ENCODE measurements around the gene KCNJ9. TPM values are rescaled to one million over a fixed set of nuclear protein-coding genes. Genes with fewer than 3 reads are reported as not detected.
A peak's percentile ranks its signal among the peaks of the same experiment; 100 is the strongest.

Gene KCNJ9
- total RNA-seq, 1 experiment from 2014 or later, result 0.09 TPM

- H3K9me3 Mint-ChIP-seq, result no peaks in the 10 kb centered on the region
- H2BK5ac ChIP-seq (ENCODE audit: insufficient read length, low read length), result no peak overlapping the region
- H3K56ac ChIP-seq (ENCODE audit: insufficient read length, low read depth, low read length), result no peak overlapping the region
- no peaks in the 10 kb centered on the region for H3K23me2 ChIP-seq (ENCODE audit: insufficient read length, low read depth, low read length, poor library complexity, severe bottlenecking)
- no peak overlapping the region for H3K23ac ChIP-seq (ENCODE audit: insufficient read length, low read depth, low read length)
- H3K4ac ChIP-seq (ENCODE audit: low read depth, low read length), result no peak overlapping the region
- H2AK5ac ChIP-seq (ENCODE audit: insufficient read length, low read length), result no peak overlapping the region
- no peaks in the 10 kb centered on the region for H3K79me2 ChIP-seq (ENCODE audit: insufficient read depth, low read length)
- H3K27me3 Mint-ChIP-seq (ENCODE audit: low read depth), result peaks cover 14% of the 10 kb centered on the region
- no peak overlapping the region for H3K27ac ChIP-seq (ENCODE audit: insufficient read length, low read depth, low read length)
- no peak for TF ChIP-seq CTCF (conservative IDR thresholded peaks at IDR 0.05)
- no peak overlapping the region for H4K8ac ChIP-seq (replicated peaks; ENCODE audit: insufficient read length, low read depth, low read length)
- no peak overlapping the region for H4K5ac ChIP-seq (ENCODE audit: insufficient read length, low read depth, low read length)
- DNase-seq, result no peak
- no peak overlapping the region for H2BK120ac ChIP-seq (ENCODE audit: low read depth, low read length, poor library complexity, severe bottlenecking)
- H3K79me1 ChIP-seq (ENCODE audit: insufficient read depth, low read depth, low read length, poor library complexity, severe bottlenecking), result no peaks in the 10 kb centered on the region
- H2AFZ ChIP-seq (ENCODE audit: low read length), result no peak overlapping the region
- no peak overlapping the region for H3K9ac ChIP-seq (ENCODE audit: extremely low read depth, insufficient read length, low read length)
- peaks cover 6% of the 10 kb centered on the region; the same call in 1 of the 2 replicates for H3K4me1 ChIP-seq (ENCODE audit: insufficient read depth, low read length)
- no peak overlapping the region for H2BK12ac ChIP-seq (ENCODE audit: insufficient read length, low read depth, low read length)
- no peaks in the 10 kb centered on the region for H3K9me3 ChIP-seq (ENCODE audit: control insufficient read depth, low read depth, low read length)
- peak overlapping the region; percentile 11 for H3K4me2 ChIP-seq (ENCODE audit: insufficient read depth, insufficient read length, low read length)
- WGBS (ENCODE audit: extremely low coverage, insufficient read length, low lambda C conversion rate), result no CpG with 5 or more reads among the region's 9 CpGs
- H3K27ac Mint-ChIP-seq, result peak overlapping the region in 2 of 3 experiments; percentile 1 to 48; a peak in 4 of 7 replicates
- peak overlapping the region in 1 of 2 experiments; percentile 31; a peak in 3 of 5 replicates for H3K4me3 Mint-ChIP-seq
- H3K18ac ChIP-seq (ENCODE audit: insufficient read length, low read depth, low read length), result no peak overlapping the region
- no peak overlapping the region for H2BK20ac ChIP-seq (ENCODE audit: low read depth, low read length, poor library complexity, severe bottlenecking)
- no peaks in the 10 kb centered on the region for H3K36me3 Mint-ChIP-seq (ENCODE audit: insufficient read depth in 1 of 3, low read depth in 3 of 3)
- H3K14ac ChIP-seq (ENCODE audit: insufficient read depth, low read length), result no peak overlapping the region
- H4K91ac ChIP-seq (ENCODE audit: insufficient read length, low read depth, low read length), result no peak overlapping the region
- no peak overlapping the region for H2BK15ac ChIP-seq (ENCODE audit: low read depth, low read length)
- no peaks in the 10 kb centered on the region for H4K20me1 ChIP-seq (ENCODE audit: control insufficient read depth, insufficient read depth, insufficient read length)
- peaks cover 28 to 35% of the 10 kb centered on the region in 2 experiments for H3K4me1 Mint-ChIP-seq
- no peak overlapping the region for H3T11ph ChIP-seq (ENCODE audit: low read length)
- no peaks in the 10 kb centered on the region for H3K27me3 ChIP-seq (ENCODE audit: insufficient read depth, low read length)
Observed at GRCh38 chr1:160047111-160047991, 34.0 kb upstream of the KCNJ9 start.
